PC-3 (cell line): ENCODE results near the gene HOXC10. TPM values are rescaled to one million over a fixed set of nuclear protein-coding genes. Genes with fewer than 3 reads are reported as not detected.

ENCODE experiments used
- ATAC-seq: fragments of 200-7000 bp; cut with Tn5 transposase; 2 replicates; pipeline ENCODE4 v1.9.1; 2020; ENCODE audit warnings: mild to moderate bottlenecking, moderate library complexity
- BruUV-seq: library from RNA; stranded (reverse); fragments of 400-500 nt; replicated peaks from 2 replicates; lab custom pipeline; 2021; lab: Mats Ljungman, UMichigan
- CTCF ChIA-PET: fragments of 300-600 bp; sonication (Branson Sonifier 250); formaldehyde crosslinking; loops from one replicate; lab custom pipeline; 2022; ENCODE audit warnings: antibody characterized with exemption; lab: Charles Lee
- POLR2A ChIA-PET: fragments of 300-600 bp; sonication (Branson Sonifier 250); formaldehyde crosslinking; loops from one replicate; lab custom pipeline; 2022; ENCODE audit warnings: antibody characterized with exemption; ENCODE audit not compliant: unreplicated experiment; lab: Charles Lee
- DNase-seq: peaks from one replicate; pipeline ENCODE4 v3.0.0-alpha.2; 2015
- H2AFZ ChIP-seq: fragments of 300-600 bp; sonication (generic); 2 replicates; pipeline ENCODE4 v1.6.0; 2016; ENCODE audit warnings: antibody characterized with exemption, low read length
- H3F3A ChIP-seq: fragments of 300-600 bp; sonication (generic); one replicate; pipeline ENCODE4 v1.6.0; 2017; ENCODE audit warnings: antibody characterized with exemption, low read length, control low read depth, mild to moderate bottlenecking; ENCODE audit not compliant: unreplicated experiment
- H3K27ac ChIP-seq: fragments of 300-600 bp; sonication (generic); 2 replicates; pipeline ENCODE4 v1.5.1; 2016; ENCODE audit warnings: mild to moderate bottlenecking, low read length
- H3K27me3 ChIP-seq: fragments of 300-600 bp; sonication (generic); 2 replicates; pipeline ENCODE4 v1.6.1; 2016; ENCODE audit warnings: low read length, mixed read lengths
- H3K36me3 ChIP-seq: fragments of 300-600 bp; sonication (generic); 2 replicates; pipeline ENCODE4 v1.6.1; 2016; ENCODE audit warnings: low read depth, mixed run types, low read length, mixed read lengths
- H3K4me1 ChIP-seq: fragments of 300-600 bp; sonication (generic); 2 replicates; pipeline ENCODE4 v1.5.1; 2016; ENCODE audit warnings: low read length; ENCODE audit not compliant: insufficient read depth
- H3K4me2 ChIP-seq: fragments of 300-600 bp; sonication (generic); 2 replicates; pipeline ENCODE4 v1.6.0; 2016; ENCODE audit warnings: low read length
- H3K4me3 ChIP-seq: fragments of 300-600 bp; sonication (generic); 2 replicates; pipeline ENCODE4 v1.5.1; 2016; ENCODE audit warnings: mild to moderate bottlenecking, low read length, mixed read lengths
- H3K79me2 ChIP-seq: fragments of 300-600 bp; sonication (generic); 2 replicates; pipeline ENCODE4 v1.6.1; 2017; ENCODE audit warnings: low read length, mixed read lengths
- H3K9ac ChIP-seq: fragments of 300-600 bp; sonication (generic); 2 replicates; pipeline ENCODE4 v1.6.0; 2016; ENCODE audit warnings: mild to moderate bottlenecking, low read length
- H3K9me2 ChIP-seq: fragments of 300-600 bp; sonication (generic); replicated peaks from 2 replicates; pipeline ENCODE4 v1.6.1; 2016; ENCODE audit warnings: mixed run types, low read length, mixed read lengths
- H3K9me3 ChIP-seq: fragments of 300-600 bp; sonication (generic); 2 replicates; pipeline ENCODE4 v1.6.1; 2016; ENCODE audit warnings: low read length, mixed read lengths
- H4K20me1 ChIP-seq: fragments of 300-600 bp; sonication (generic); 2 replicates; pipeline ENCODE4 v1.6.1; 2016; ENCODE audit warnings: low read length, mixed read lengths
- EZH2 ChIP-seq: fragments of 300-600 bp; sonication (generic); IDR thresholded peaks from one replicate; pipeline ENCODE4 v1.6.1; 2017; ENCODE audit warnings: antibody characterized with exemption, mild to moderate bottlenecking, low read length; ENCODE audit not compliant: unreplicated experiment
- EZH2phosphoT487 ChIP-seq: fragments of 300-600 bp; sonication (generic); IDR thresholded peaks from 2 replicates; pipeline ENCODE4 v1.6.1; 2018; ENCODE audit warnings: mild to moderate bottlenecking, antibody characterized with exemption, low read length, borderline replicate concordance
- intact Hi-C: fragments of 100-400 bp; cut with micrococcal nuclease; formaldehyde crosslinking; loops from 2 replicates; pipeline ENCODE4 v1.9.0; 2023
- total RNA-seq: library from RNA; depleted of rRNA; stranded (reverse); fragments of >200 nt; gene quantifications from 2 replicates; pipeline ENCODE4 v1.2.3, GENCODE V29; 2014
- TF ChIP-seq, protein P1 (sequence below): fragments of 300-600 bp; sonication (generic); conservative IDR thresholded peaks from 2 replicates; pipeline ENCODE4 v1.5.1; 2017; ENCODE audit warnings: antibody characterized with exemption, low read depth, mild to moderate bottlenecking, low read length

The HOXC10 gene
- total RNA-seq, 1 experiment from 2014 or later = 0.69 TPM

DNA sequence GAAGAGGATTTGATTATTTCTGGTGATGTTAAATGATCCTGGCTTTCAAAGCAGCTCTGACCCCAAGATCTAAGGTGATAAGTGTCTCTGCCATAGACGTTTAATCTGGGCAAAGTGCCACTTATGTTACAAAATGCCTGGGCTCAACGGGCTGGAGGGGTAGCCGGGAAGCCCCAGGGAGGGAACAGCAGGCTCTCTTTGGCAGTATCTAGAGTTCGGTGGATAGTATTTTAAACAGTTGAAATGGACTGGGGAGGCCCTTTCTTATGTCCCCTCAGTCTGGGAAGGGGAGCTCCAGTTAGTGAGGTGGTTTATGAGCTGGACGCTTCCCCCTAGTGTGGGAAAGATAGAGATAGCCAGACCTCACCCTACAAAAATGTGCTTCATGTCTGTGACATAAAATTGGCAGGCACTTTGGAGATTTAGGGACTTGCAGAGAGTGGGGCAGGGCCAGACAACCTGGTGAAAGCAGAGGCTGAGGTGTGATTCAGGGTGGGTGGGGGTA lies 17.5 kb upstream of the HOXC10 start:
- ATAC-seq = no peak
- no peak overlapping the region for H3K9ac ChIP-seq
- DNase-seq = no peak
- H3K27me3 ChIP-seq = no peaks in the 10 kb centered on the region
- peaks cover 7% of the 10 kb centered on the region for H3K4me1 ChIP-seq
- intact Hi-C loops = no loop called here
- H3K27ac ChIP-seq = no peak overlapping the region
- no peaks in the 10 kb centered on the region for H3K79me2 ChIP-seq
- H3K9me3 ChIP-seq = no peaks in the 10 kb centered on the region
- H3F3A ChIP-seq = no peaks in the 10 kb centered on the region
- BruUV-seq = no TSS peak
- no peaks in the 10 kb centered on the region for H3K9me2 ChIP-seq
- H3K36me3 ChIP-seq = no peaks in the 10 kb centered on the region
- no peak overlapping the region for H3K4me3 ChIP-seq
- TF ChIP-seq EZH2phosphoT487 (no peak), EZH2 (no peak)
- TF ChIP-seq, protein P1, sequence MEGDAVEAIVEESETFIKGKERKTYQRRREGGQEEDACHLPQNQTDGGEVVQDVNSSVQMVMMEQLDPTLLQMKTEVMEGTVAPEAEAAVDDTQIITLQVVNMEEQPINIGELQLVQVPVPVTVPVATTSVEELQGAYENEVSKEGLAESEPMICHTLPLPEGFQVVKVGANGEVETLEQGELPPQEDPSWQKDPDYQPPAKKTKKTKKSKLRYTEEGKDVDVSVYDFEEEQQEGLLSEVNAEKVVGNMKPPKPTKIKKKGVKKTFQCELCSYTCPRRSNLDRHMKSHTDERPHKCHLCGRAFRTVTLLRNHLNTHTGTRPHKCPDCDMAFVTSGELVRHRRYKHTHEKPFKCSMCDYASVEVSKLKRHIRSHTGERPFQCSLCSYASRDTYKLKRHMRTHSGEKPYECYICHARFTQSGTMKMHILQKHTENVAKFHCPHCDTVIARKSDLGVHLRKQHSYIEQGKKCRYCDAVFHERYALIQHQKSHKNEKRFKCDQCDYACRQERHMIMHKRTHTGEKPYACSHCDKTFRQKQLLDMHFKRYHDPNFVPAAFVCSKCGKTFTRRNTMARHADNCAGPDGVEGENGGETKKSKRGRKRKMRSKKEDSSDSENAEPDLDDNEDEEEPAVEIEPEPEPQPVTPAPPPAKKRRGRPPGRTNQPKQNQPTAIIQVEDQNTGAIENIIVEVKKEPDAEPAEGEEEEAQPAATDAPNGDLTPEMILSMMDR = no peak
- H2AFZ ChIP-seq = no peak overlapping the region
- H4K20me1 ChIP-seq = no peaks in the 10 kb centered on the region
- ChIA-PET CTCF (interaction anchor here (0.7 kb wide), 1 partner anchor 10 kb away, joined by 3 read pairs; no protein-coding TSS in a partner anchor), POLR2A (no interaction called here)
- no peak overlapping the region for H3K4me2 ChIP-seq

DNA sequence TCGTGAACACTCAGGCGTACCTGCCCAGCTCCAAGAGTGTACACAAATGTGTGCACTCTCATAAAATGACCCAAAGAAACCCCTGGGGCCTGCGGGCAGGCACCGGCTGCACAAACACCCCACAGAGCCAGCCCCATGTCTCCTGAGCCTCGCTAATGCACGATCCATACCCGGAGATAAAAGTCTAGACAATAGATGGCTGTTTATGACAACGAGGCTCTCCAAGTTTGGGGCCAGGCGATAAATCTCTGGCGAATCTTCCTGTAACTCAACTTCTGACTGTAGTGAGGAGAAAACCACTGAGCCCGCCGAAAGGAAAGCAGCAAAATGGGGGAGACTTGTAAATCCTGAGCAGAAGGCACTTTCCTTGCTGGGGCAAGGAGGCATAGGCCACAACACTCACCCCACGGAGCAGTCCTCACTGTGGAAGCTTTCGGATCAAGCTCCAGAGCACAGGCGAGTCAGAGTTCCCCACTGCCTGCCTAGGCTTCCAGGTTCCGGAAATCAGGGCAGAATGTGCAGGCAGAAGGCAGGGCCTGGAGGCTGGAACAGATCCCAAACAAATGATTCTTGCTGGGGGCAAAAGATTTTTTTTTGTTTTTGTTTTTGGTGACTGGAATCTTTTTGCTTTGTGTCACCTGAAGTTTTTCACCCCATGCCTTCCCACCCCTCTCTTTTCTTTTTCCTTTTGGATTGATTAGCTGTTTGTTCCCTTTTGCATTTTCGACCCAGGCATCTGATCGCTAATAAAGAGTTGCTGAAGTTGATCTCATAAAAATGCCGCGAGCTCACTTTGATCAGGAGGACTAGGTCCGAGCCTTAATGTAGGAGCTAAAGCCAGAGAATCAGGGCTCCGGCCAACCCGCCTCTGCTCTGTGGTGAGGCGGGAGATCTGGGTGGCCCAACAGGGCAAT lies 16.5 kb upstream of the HOXC10 start:
- Histone ChIP-seq H3K4me2 (no peak overlapping the region), H3K9me2 (no peaks in the 10 kb centered on the region), H3F3A (no peaks in the 10 kb centered on the region), H4K20me1 (no peaks in the 10 kb centered on the region), H3K27ac (no peak overlapping the region), H3K4me3 (no peak overlapping the region), H3K36me3 (no peaks in the 10 kb centered on the region), H3K79me2 (no peaks in the 10 kb centered on the region), H3K4me1 (peaks cover 13% of the 10 kb centered on the region), H3K9ac (no peak overlapping the region), H2AFZ (no peak overlapping the region), H3K27me3 (no peaks in the 10 kb centered on the region), H3K9me3 (no peaks in the 10 kb centered on the region)
- intact Hi-C loops = no loop called here
- CTCF ChIA-PET = interaction anchor here (0.6 kb wide), 1 partner anchor 436 kb away, joined by 9 read pairs; no protein-coding TSS in a partner anchor
- DNase-seq (no peak), ATAC-seq (no peak)
- TF ChIP-seq, protein P1 = no peak
- TF ChIP-seq EZH2phosphoT487 (no peak), EZH2 (no peak)
- POLR2A ChIA-PET = no interaction called here
- no TSS peak for BruUV-seq
